Measurements from ENCODE around the gene STUM.

The STUM gene

GRCh38 chr1:226642421-226642820 lies 93.9 kb downstream of the STUM start:
- no peak for DNase-seq

- DNase-seq: peak; percentile 73 to 80
These were observed 94.6 kb downstream of the STUM start for GRCh38 chr1:226643177-226643576.

- DNase-seq: peak in 1 of 2 experiments; percentile 61
These were observed 95.3 kb downstream of the STUM start for GRCh38 chr1:226643611-226644540.

DNA sequence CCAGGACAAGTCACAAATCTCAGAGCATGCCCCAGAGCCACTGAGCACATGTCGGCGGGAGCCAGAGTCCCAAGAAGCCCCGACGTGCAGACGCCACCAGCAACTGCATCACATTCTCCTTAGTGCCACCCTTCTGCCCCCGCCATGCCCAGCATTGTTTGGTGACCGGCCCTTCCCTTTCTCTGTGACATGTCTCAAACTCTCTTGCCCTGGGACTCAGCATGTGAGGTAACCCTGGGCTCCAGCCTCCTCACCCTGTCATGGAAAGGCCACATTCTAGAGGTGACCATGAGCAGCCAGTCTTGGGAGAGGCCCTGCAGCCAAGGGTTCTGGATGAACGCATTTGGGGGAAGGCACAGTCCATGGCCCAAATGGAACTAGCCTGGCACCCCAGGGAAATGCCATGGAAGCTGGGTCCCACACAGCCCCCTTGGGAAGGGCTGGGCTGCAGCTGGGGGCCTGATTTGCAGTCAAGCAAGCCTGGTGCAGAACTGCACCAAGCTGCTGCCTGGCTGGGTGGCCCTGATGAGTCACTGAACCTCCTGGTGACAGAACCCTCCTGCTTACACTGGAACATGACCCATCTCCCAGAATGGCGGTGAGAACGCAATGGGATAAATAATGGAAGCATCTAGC lies 96.1 kb downstream of the STUM start:
- no peak for DNase-seq

DNA sequence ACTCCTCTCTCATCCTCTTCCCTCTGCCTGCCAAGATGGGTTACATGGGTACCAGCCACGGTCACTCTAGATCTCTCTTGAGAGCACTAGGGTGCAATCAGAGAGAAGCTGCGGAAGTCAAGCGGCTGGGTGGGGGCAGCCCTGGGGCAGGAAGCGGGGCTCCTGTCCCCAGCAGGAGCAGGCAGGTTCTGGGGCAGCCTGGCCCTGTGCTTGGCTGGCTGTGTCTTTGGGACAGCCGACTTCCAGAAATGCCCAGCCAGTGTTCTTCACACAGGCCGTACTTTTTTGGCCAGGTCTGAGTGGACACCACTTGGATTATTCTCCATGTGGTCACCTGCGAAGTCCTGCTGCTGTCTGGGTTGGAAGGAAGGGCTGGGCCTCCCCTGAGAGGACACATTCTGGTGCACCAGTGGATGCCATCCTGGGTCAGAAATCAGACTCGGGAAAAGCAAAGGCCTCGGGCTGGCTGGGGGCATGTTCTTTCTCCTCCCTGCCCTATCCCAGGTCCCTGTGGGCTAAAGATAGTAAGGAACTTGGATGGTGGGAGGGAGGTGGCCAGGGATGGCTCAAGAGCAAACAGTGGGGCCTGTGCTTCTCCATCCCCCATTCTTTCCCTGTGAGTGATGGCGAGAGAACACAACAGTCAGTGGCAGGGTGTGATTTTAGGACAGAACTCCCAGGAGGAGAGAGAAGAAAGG lies 96.9 kb downstream of the STUM start:
- peak in 1 of 2 experiments; percentile 14 for DNase-seq

DNA sequence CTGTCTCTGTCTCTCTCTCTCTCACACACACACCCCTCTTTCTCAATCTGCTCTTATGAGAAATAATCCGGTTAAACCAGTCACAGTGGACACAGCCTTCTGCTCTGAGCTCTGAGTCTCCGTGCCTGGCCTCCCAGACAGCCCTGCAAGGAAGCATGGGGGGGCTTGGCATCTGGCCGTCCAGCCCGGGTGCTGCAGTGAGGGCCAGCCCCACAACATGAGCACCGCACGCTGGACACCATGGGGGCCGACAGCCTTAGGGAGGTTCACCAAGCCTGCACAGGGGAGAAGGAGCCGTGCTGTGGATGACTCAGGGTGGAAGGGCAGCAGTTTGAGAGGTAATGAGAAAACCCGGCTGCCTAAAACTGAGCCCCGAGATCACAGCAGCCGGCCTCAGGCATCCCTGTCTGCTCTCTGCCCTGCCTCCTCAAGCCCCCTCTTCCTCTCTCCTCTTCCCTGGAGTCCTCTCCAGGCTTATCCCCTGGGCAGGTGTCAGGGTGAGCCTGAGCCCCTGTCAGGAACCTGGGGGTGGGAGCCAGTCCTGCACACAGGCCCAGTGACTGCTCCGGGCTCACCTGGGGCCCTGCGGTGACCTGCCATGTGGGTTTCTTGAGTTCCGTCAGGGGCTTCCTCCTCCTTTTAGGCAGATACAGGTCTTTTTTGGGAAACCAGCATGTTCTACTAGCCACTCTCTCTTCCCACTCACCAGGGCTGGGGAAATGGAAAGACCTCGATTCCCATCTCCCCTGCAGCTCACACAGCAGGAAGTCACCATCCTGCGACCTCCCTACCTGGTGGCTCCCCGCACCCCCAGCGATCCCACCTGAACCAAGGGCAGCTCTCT lies 97.7 kb downstream of the STUM start:
- DNase-seq: no peak

- no peak for DNase-seq
These were observed 98.4 kb downstream of the STUM start for GRCh38 chr1:226646870-226647449.

- no peak for DNase-seq
These were observed 99.2 kb downstream of the STUM start for GRCh38 chr1:226647719-226648118.

DNA sequence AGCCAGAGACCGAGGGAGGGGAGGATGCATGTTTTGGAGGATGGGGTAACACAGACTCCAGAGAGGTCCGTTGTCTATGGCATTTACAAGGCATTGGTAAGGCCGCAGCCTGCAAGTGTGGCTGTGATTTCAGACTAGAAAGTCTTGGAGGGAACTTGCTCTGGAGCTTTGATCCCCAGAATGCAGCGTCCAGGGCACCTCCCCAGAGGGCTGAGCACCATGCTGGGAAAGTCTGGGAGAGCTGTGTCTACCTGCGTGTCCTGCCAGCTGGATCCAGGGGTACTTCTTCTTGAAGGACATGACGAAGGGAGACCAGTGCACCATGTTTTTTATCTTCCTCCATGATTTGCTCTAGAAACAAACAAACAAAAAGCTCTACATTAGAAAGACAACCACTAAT lies 99.9 kb downstream of the STUM start:
- DNase-seq: no peak

- DNase-seq: no peak
These were observed 100.7 kb downstream of the STUM start for GRCh38 chr1:226649244-226649643.

DNA sequence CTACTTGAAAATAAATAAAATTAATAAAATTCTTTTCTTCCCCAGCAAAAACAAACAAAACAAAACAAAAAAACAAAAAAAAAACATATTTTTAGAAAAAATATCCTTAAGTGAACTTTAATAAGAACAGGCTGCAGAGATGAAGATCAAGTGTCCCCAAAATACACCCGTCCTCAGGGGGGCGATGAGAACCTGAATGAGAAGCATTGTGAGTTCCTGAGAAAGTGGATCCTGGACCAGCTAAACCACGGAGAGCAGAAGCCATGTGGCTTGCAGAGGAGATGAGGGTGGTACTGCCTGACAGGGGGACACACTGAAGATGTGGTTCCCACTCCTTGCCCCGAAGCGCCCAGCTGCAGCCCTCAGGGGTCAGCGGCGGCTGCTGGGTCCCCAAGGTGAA lies 101.2 kb downstream of the STUM start:
- peak in 1 of 2 experiments; percentile 59 for DNase-seq

DNA sequence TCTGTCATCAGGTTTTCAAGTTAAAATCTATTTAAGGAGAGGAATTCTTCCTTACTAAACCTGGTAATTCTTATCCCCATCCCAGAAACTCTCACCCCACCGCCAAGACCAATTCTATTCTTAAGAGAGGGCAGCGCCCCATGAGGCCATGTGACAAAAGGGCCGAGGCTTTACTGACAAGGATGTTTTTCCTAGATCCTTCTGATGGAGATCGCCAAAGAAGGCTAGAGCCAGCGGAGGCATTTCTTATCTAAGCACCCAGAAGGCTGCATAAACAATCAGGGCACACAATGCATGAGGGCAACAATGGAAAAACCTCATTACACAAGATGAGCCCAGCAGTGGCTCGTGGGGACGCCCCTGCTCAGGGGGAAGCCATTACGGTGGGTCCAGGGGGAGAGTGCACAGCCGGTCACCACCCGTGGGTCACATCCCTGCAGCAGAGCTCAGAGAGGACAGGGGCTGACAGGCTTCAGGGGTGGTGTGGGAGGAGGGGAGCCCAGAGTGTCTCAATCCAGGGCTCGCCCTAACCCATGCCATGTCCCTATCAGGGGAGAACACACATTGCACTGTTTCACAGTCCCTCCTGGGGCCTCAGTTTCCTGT lies 101.8 kb downstream of the STUM start:
- no peak for DNase-seq

- DNase-seq: no peak
These were observed 102.6 kb downstream of the STUM start for GRCh38 chr1:226651041-226651731.

DNA sequence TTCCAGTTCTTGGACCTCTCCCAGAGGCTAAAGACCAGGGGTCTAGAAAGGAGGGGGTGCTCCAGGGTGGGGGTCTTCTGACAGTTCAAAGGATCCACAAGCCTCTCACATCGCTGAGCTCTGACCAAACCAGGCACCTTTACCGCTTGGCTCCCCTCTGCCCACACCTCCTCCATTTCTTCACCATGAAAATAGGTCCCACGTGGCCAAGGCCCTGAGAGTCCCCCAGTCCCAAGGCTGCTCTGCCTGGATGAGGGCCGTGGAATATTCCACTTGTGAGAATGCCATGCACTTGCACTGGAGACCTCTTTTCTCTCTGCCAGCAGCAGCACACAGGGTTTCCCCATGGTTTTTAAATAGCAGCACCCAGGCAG lies 103.2 kb downstream of the STUM start:
- no peak for DNase-seq

DNA sequence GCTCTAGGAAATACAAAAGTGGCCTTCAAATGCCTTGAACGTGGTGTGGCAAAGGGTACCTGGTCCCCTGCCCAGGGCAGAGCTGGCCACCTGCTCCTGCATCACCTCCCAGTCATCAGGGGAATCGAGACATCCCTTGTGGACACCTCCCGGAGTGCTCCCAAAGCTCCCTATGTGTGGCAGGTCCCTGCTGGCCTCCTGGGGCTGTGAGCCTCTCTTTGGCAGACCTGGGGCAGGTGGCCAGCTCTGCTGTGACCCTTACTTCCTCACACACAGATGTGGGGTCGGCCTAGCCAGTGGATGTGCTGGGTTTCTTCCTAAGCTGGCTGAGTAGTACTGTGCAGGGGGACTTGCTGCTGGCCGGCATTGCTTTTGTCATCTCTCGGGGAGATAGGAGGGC lies 104.0 kb downstream of the STUM start:
- no peak for DNase-seq

GRCh38 chr1:226653311-226653921 lies 104.9 kb downstream of the STUM start:
- peak; percentile 58 to 70 for DNase-seq

- no peak for DNase-seq
These were observed 105.6 kb downstream of the STUM start for GRCh38 chr1:226654046-226654667.

DNA sequence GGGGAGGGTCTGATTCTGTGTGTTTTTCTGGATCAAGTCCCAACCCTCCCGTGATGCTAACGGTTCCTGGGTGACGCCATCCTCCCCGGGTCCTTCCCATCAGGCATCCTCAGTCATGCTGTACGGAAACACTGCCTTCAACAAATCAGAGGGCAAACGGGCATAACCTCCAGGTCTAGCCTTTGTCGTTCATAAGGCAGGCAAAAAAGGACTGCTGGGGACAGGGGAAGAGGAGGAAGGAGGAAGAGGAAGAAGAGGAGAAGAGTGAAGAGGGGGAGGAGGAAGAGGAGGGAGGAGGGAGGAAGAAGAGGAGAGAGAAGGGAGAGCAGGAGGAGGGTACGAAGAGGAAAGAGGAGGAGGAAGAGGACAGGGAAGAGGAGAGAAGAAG lies 106.1 kb downstream of the STUM start:
- no peak for DNase-seq

- DNase-seq: no peak
These were observed 106.9 kb downstream of the STUM start for GRCh38 chr1:226655251-226656163.
